Tibial nerve (tissue), 4 donors: ENCODE measurements around the gene FLNC. TPM values are rescaled to one million over a fixed set of nuclear protein-coding genes. Genes with fewer than 3 reads are reported as not detected.

Experiments used
- DNase-seq, 2 donors: peaks; one replicate each; pipeline ENCODE4 v3.0.0-alpha.2; 2019; ENCODE audit warnings: low spot score in 2 of 2
- H3K27ac ChIP-seq, 4 donors: fragments of 200-600 bp; sonication (generic) in 3 of 4; one replicate each; pipeline ENCODE4 v1.5.1; 2017 to 2019; ENCODE audit warnings: mild to moderate bottlenecking in 1 of 4
- H3K27me3 ChIP-seq, 2 donors: fragments of 200-600 bp; sonication (generic) in 1 of 2; one replicate each; pipeline versions ENCODE4 v1.5.1 to v1.6.0; 2017 to 2019
- H3K36me3 ChIP-seq, 3 donors: fragments of 200-600 bp; sonication (generic); one replicate each; pipeline ENCODE4 v1.5.1; 2018 to 2019
- H3K4me1 ChIP-seq, 4 donors: fragments of 200-600 bp; sonication (generic) in 3 of 4; one replicate each; pipeline ENCODE4 v1.5.1; 2017 to 2019
- H3K4me3 ChIP-seq, 4 donors: fragments of 200-600 bp; sonication (generic) in 3 of 4; one replicate each; pipeline ENCODE4 v1.5.1; 2017 to 2019; ENCODE audit warnings: mild to moderate bottlenecking in 1 of 4, moderate library complexity in 1 of 4
- H3K9me3 ChIP-seq, 4 donors: fragments of 200-600 bp; sonication (generic) in 3 of 4; one replicate each; pipeline ENCODE4 v1.5.1; 2017 to 2019
- EP300 ChIP-seq, 2 donors: sonication (generic); formaldehyde crosslinking; IDR thresholded peaks; one replicate each; pipeline ENCODE4 v1.6.1; 2017; ENCODE audit warnings: antibody characterized with exemption in 2 of 2, mild to moderate bottlenecking in 1 of 2
- POLR2A ChIP-seq, 2 donors: fragments of 450-650 bp; IDR thresholded peaks; one replicate each; pipeline ENCODE4 v1.6.1; 2017; ENCODE audit warnings: antibody characterized with exemption in 2 of 2, mild to moderate bottlenecking in 2 of 2, moderate library complexity in 2 of 2
- WGBS, 2 donors: methylation state at CpG; one replicate each; pipeline ENCODE4 v1.1.5; 2018; 5-methylcytosine and 5-hydroxymethylcytosine counted together
- total RNA-seq, 4 donors: library from RNA; depleted of rRNA; stranded (reverse); fragments of >200 nt; gene quantifications; one replicate each; pipeline ENCODE4 v1.1.0, GENCODE V29; 2016
- TF ChIP-seq, protein P1 (sequence below), 5 experiments: fragments of 200-600 bp in 3 of 5; fragments of 450-650 bp in 2 of 5; sonication (generic) in 3 of 5; IDR thresholded peaks; one replicate each; pipeline ENCODE4 v1.5.1; 2016 to 2019; ENCODE audit warnings: antibody characterized with exemption in 5 of 5, mild to moderate bottlenecking in 3 of 5, moderate library complexity in 2 of 5

FLNC gene
- total RNA-seq, 4 donors from 2014 or later: 5.5 to 13.5 (median 9.0) TPM

DNA sequence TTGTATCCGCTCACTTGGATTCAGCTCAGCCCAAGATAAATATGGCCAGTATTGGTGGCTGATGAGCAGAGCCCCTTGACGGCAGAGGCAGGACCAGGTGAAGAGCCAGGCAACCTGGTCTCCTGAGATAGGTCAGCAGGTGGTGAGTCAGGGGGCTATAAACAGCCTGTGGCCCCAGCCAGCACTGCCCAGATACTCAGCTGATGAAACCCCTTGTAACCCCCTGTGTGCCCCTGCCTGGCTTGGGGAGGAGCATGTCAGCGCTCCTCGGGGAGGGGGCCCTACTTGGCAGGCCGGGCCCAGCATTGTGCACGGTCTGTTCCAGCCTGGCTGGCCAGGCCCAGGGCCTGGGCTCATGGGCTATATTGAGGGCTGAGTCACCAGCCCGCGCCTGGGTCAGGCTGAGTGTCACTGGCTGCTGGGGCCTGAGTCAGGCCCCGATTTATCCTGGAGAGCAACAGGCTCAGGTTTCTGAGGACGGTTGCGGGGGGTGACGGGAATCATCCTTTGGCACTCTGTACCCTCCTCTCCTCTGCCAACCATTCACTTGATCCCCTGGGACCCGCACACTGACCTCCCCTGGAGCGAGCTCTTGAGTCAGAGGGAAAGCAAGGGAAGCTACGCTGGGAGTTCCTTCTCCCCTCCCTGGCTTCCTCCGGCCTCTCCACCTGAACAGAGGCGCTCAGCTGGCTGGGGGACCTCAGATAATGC lies 2.8 kb upstream of the FLNC start:
- H3K4me3 ChIP-seq: no peak overlapping the region
- TF ChIP-seq, protein P1, sequence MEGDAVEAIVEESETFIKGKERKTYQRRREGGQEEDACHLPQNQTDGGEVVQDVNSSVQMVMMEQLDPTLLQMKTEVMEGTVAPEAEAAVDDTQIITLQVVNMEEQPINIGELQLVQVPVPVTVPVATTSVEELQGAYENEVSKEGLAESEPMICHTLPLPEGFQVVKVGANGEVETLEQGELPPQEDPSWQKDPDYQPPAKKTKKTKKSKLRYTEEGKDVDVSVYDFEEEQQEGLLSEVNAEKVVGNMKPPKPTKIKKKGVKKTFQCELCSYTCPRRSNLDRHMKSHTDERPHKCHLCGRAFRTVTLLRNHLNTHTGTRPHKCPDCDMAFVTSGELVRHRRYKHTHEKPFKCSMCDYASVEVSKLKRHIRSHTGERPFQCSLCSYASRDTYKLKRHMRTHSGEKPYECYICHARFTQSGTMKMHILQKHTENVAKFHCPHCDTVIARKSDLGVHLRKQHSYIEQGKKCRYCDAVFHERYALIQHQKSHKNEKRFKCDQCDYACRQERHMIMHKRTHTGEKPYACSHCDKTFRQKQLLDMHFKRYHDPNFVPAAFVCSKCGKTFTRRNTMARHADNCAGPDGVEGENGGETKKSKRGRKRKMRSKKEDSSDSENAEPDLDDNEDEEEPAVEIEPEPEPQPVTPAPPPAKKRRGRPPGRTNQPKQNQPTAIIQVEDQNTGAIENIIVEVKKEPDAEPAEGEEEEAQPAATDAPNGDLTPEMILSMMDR (IDR thresholded peaks at IDR 0.05): no peak
- no peak for TF ChIP-seq EP300 (IDR thresholded peaks at IDR 0.05)
- TF ChIP-seq POLR2A (IDR thresholded peaks at IDR 0.05): no peak
- peaks cover 0 to 31% of the 10 kb centered on the region in 2 donors for H3K27me3 ChIP-seq
- peaks cover 0 to 27% (median 18%) of the 10 kb centered on the region in 4 donors for H3K4me1 ChIP-seq
- peak overlapping the region in 1 of 4 donors; percentile 36 for H3K27ac ChIP-seq
- 71 to 84% methylated on average over 8 to 17 of the region's 17 CpGs for WGBS, 2 donors
- DNase-seq: no peak
- no peaks in the 10 kb centered on the region for H3K36me3 ChIP-seq
- no peaks in the 10 kb centered on the region for H3K9me3 ChIP-seq

DNA sequence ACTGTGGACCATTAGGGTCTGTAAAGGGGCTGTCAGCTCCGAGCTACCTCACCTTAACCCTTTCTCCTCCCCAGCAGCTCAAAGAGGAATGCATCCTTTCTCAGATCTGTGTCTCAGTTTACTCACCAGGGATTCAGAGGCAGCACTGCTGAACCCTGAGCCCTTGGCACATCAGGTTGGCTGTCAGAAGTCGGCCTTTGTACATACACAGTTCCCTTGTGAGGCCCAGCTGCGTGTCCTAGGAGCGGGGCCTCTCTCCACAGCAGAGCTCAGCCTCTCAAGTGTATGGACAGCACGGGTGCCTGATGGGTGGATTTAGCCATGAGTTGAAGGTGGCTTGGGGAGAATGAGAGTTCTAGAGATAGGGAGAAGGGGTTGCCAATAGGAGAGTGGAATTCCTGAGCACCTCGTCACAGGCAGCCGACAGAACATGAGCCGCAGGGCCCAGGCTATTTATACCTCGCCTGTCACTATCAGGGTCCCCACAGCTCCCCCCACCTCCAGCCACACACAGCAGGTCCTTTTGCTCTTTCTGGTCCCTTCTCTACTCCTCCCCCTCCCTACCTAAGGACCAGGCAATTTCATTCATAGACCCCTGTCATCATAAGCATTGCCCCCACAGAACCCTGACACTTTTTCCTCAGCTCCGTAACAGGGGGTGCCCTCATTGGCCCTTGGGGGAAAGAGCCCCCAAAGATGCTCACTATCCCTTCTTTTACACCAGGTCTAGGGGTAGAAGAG lies 2.1 kb upstream of the FLNC start:
- no peak for DNase-seq
- 76 to 79% methylated on average over 10 of the region's 10 CpGs for WGBS, 2 donors
- H3K4me1 ChIP-seq: peaks cover 0 to 34% (median 25%) of the 10 kb centered on the region in 4 donors

DNA sequence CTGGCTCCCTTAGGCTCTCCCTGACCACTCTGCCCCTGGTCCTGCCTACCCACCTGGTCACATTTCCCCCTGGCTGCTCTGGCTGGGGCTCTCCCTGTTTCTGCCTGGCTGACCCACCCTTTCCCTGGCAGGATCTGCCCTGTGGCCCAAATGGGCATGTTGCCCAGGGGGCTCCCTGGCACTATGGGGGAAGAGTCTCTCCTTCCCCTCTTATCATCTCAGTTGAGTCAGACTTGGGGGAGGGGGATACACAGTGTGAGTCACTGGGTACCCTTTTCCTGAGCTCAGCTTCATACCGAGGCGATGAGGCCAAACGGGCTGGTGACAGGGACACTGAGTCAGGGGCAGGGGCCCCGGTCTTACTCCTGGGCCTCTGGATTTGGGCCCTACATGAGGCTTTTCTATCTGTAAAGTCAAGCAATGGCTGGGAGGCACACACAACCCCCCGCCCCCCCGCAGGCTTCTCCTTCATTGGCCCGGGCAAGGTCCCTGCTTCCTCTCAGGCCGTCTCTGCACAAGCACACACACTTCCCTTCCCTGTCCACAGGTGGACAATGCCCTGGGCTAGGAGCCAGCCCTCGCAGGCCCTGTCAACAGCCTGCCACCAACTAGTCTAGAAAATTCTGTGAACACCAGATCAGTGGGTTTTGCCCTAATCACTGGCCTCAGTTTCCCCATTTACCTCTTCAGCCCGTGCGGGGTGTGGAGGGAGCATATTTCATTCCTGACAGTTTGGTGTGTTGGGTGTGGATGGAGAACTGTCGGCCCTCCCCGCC lies 627 bp upstream of the FLNC start:
- peaks cover 0 to 44% (median 29%) of the 10 kb centered on the region in 4 donors for H3K4me1 ChIP-seq
- peak overlapping the region in 2 of 4 donors; percentile 42 to 59 for H3K4me3 ChIP-seq
- 27 to 37% methylated on average over 7 to 13 of the region's 13 CpGs for WGBS, 2 donors
- no peaks in the 10 kb centered on the region for H3K9me3 ChIP-seq
- H3K27ac ChIP-seq: peak overlapping the region in 1 of 4 donors; percentile 11
- no peaks in the 10 kb centered on the region for H3K36me3 ChIP-seq
- no peak for DNase-seq
- no peak for TF ChIP-seq POLR2A (IDR thresholded peaks at IDR 0.05)
- no peak for TF ChIP-seq EP300 (IDR thresholded peaks at IDR 0.05)
- TF ChIP-seq, protein P1 (IDR thresholded peaks at IDR 0.05): no peak
- H3K27me3 ChIP-seq: peaks cover 0 to 35% of the 10 kb centered on the region in 2 donors

More for the DNA sequence above, 2.1 kb upstream of the FLNC start:
- H3K36me3 ChIP-seq: no peaks in the 10 kb centered on the region
- peaks cover 0 to 35% of the 10 kb centered on the region in 2 donors for H3K27me3 ChIP-seq
- H3K27ac ChIP-seq: no peak overlapping the region
- H3K9me3 ChIP-seq: no peaks in the 10 kb centered on the region
- TF ChIP-seq, protein P1 (IDR thresholded peaks at IDR 0.05): no peak
- TF ChIP-seq POLR2A (IDR thresholded peaks at IDR 0.05) (no peak), EP300 (IDR thresholded peaks at IDR 0.05) (no peak)
- no peak overlapping the region for H3K4me3 ChIP-seq

DNA sequence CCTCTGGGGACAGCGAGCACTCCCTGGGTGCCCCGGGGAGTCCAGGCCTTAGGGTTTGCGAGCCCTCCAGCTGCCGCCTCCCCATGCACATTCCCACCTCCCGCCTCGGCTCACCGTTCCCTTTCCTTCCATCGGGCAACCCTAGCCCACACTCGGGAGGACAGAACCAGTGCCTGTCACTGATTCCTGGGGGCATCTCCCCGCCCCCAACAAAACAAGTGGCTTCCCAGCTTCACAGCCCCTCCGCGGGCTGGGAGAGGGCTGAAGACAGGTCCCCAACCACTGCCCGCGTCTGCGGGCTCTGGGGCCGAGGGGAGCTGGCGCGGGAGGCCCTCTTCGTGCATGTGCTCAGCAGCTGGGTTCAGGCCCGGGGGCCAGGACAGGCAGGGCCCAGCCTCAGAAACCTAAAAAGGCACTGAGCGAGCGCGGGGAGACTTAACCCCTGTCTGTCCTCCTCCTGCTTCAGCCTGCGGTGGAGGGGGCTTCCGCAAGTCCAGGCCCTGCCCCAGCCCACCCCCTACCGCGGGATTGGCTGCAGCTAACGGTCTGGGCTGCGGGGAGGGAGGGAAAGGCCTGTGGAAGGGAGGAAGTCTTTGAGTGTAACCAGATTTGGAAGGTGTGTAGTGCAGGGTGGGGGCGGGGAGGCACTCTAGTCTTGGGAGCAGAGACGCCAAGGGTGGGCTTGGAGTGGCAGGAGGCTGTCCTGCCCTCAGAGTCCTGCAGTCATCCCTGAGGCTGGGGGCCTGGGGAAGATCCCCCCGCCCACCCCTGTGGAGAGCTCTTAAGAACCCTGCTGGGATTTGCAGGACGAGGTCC lies 1.2 kb downstream of the FLNC start:
- Histone ChIP-seq H3K4me3 (peak overlapping the region; percentile 42 to 75 (median 50)), H3K27ac (peak overlapping the region; percentile 10 to 79 (median 66)), H3K9me3 (no peaks in the 10 kb centered on the region), H3K27me3 (peaks cover 0 to 35% of the 10 kb centered on the region in 2 donors), H3K36me3 (no peaks in the 10 kb centered on the region), H3K4me1 (peaks cover 0 to 50% (median 29%) of the 10 kb centered on the region in 4 donors)
- TF ChIP-seq EP300 (IDR thresholded peaks at IDR 0.05) (no peak), POLR2A (IDR thresholded peaks at IDR 0.05) (no peak)
- TF ChIP-seq, protein P1 (IDR thresholded peaks at IDR 0.05): no peak
- 17 to 22% methylated on average over 18 to 28 of the region's 33 CpGs for WGBS, 2 donors
- no peak for DNase-seq
